Liver (tissue), 2 donors: ENCODE data around the gene SH3BP2.

Experiments
- MAX ChIP-seq: IDR thresholded peaks from 2 replicates; pipeline ENCODE4 v1.6.1; 2016; ENCODE audit warnings: antibody characterized with exemption
- REST ChIP-seq: IDR thresholded peaks from 2 replicates; pipeline ENCODE4 v1.6.1; 2016; ENCODE audit warnings: antibody characterized with exemption, mild to moderate bottlenecking
- TF ChIP-seq, protein P1 (sequence below): fragments of 150-350 bp; IDR thresholded peaks from 2 replicates; pipeline ENCODE4 v1.5.1; 2017; ENCODE audit warnings: improper control_type of control experiment, low read depth, low read length; ENCODE audit not compliant: missing input control
- donor health status: healthy.

GRCh38 chr4:2791518-2792395 is 1.1 kb upstream of the SH3BP2 start:
- peak; percentile 76 for TF ChIP-seq REST
- TF ChIP-seq, protein P1, sequence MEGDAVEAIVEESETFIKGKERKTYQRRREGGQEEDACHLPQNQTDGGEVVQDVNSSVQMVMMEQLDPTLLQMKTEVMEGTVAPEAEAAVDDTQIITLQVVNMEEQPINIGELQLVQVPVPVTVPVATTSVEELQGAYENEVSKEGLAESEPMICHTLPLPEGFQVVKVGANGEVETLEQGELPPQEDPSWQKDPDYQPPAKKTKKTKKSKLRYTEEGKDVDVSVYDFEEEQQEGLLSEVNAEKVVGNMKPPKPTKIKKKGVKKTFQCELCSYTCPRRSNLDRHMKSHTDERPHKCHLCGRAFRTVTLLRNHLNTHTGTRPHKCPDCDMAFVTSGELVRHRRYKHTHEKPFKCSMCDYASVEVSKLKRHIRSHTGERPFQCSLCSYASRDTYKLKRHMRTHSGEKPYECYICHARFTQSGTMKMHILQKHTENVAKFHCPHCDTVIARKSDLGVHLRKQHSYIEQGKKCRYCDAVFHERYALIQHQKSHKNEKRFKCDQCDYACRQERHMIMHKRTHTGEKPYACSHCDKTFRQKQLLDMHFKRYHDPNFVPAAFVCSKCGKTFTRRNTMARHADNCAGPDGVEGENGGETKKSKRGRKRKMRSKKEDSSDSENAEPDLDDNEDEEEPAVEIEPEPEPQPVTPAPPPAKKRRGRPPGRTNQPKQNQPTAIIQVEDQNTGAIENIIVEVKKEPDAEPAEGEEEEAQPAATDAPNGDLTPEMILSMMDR: no peak
- TF ChIP-seq MAX: peak; percentile 78
